Stimulated activated CD4-positive, alpha-beta T cell treated with anti-CD3 and anti-CD28 coated beads, Interleukin-15, amount 100 ng/mL, for 1 hour (primary cell): ENCODE data around the gene PCDHB6.
A peak's percentile ranks its signal among the peaks of the same experiment; 100 is the strongest.
"Not testable (repeated sequence)": the region's sequence is repeated elsewhere in the genome, so short reads cannot be mapped to it uniquely, and the experiment has no call there.

Experiments used
- DNase-seq, 2 donors: peaks; one replicate each; pipeline ENCODE4 v3.0.0-alpha.2; 2020; ENCODE audit warnings: low read depth in 1 of 2, low spot score in 1 of 2

The PCDHB6 gene

DNA sequence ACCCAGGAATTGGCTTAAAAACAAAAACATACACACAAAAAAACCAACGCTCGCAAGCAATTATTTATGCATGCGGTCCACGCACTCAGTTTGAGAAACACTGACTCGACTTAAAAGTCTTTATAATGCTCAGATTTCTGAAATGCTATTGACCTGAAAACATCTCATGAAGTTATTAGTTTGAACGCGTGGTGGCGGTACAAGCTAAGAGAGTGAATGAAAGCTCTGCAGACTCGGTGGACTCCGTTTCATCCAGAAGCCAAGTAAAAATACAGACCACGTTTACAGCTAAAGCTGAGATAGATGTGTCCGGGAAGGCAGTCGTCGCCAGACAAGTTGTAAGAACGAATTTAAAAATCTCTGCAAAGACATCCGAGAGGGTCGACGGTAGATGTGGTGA is at the start of gene PCDHB6:
Gene PCDHB6, plus strand, starts transcription at position 246 of the 400 bp plus-strand sequence. CDS start 201 bp downstream, outside the sequence.
- DNase-seq: no peak

DNA sequence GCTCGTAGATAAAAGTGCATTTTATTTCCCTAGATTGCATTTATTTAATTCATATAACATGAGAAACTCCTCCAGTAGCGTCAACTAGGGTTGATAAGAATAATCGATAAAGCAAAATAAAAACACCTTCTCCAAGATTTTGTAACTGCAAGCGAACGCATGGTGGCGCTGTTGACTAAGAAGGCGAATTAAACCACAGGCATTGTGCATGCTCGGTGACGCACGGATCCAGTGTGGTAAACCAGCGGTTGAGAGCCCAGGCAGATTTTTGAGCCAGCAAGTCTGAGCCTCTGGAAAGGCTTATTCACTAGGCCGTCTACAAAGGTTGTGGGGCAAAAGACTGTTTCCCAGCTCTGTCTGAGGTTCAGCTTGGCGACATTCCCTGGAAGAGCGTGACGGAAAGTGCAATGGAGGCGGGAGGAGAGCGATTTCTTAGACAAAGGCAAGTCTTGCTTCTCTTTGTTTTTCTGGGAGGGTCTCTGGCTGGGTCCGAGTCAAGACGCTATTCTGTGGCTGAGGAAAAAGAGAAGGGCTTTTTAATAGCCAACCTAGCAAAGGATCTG is 49.5 kb upstream of the PCDHB6 start, which contains the start of gene PCDHB3:
Gene PCDHB3, plus strand, starts transcription at position 231 of the 563 bp plus-strand sequence. Its CDS starts 177 bp downstream, at position 408.
- peak in 1 of 2 donors; percentile 1 for DNase-seq

DNA sequence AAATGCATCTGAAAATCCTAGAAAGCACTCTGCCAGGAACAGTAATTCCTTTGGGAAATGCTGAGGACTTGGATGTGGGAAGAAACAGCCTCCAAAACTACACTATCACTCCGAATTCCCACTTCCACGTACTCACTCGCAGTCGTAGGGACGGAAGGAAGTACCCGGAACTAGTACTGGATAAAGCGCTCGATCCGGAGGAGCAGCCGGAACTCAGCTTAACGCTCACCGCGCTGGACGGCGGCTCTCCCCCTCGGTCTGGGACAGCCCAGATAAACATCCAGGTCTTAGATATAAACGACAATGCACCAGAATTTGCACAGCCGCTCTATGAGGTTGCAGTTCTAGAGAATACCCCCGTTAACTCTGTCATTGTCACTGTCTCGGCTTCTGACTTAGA is 48.8 kb upstream of the PCDHB6 start:
- DNase-seq: no peak

DNA sequence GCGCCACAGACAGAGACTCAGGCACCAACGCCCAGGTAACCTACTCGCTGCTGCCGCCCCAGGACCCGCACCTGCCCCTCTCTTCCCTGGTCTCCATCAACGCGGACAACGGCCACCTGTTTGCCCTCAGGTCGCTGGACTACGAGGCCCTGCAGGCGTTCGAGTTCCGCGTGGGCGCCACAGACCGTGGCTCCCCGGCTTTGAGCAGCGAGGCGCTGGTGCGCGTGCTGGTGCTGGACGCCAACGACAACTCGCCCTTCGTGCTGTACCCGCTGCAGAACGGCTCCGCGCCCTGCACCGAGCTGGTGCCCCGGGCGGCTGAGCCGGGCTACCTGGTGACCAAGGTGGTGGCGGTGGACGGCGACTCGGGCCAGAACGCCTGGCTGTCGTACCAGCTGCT is 47.8 kb upstream of the PCDHB6 start:
- not testable (repeated sequence) for DNase-seq

DNA sequence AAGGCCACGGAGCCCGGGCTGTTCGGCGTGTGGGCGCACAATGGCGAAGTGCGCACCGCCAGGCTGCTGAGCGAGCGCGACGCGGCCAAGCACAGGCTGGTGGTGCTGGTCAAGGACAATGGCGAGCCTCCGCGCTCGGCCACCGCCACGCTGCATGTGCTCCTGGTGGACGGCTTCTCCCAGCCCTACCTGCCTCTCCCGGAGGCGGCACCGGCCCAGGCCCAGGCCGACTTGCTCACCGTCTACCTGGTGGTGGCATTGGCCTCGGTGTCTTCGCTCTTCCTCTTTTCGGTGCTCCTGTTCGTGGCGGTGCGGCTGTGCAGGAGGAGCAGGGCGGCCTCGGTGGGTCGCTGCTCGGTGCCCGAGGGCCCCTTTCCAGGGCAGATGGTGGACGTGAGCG is 47.4 kb upstream of the PCDHB6 start:
- DNase-seq: not testable (repeated sequence)

DNA sequence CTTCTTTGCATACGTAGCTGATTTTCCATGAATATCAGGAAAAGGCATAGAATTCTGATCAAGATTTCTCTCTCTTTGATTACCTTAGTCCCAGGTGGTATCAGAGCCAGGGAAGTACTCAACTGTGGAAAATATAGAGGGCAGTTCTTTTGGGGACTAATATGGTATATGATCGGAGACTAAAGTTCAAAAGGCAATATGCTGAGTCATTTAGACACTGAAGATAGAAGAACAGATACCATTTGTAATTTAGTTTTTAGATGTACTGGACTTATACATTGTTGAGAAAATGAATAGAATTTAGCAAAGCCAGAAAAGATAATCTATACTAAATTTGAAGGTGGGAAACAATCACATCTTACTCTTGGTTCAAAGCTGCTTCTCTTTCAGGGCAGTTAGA is 44.5 kb upstream of the PCDHB6 start:
- no peak for DNase-seq

DNA sequence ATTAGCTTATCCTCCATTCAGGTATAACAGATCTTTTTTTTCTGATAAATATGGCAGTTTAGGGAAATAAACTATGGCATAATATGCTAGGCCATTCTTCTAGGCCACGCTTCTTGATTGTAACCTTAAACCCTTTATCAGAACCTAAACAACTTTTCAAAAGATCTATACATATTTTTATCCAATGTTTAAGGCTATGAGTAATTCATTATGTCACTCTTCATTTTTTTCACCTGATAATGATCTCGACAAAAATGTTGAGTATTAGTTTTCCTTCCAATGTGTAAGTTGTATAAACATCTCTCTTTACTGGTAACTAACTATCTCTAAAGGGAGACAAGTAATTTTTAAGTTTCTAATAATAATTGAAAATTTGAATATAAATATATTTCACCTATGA is 30.6 kb upstream of the PCDHB6 start:
- no peak for DNase-seq

DNA sequence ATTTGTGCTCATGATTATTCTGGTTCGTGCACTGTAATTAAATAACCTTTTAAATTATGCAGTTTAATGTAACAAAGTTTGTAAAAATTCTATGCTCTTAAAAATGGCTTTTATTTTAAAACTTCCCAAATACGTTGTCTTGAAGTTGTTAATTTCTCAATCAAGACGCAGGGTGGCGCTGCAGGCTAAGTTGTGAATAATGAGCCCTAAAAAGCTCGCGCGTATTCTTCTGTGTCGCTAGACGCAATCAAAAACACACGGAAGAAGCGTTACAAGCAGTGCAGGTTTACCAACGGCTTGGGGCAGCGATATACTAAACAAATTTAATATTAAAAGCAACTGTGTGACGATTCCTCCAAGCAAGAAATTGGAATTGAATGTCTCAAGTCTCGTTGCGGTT is 28.3 kb upstream of the PCDHB6 start, which contains the start of gene PCDHB4:
Gene PCDHB4, plus strand, starts transcription at position 256 of the 400 bp plus-strand sequence. CDS start 181 bp downstream, outside the sequence.
- no peak for DNase-seq

DNA sequence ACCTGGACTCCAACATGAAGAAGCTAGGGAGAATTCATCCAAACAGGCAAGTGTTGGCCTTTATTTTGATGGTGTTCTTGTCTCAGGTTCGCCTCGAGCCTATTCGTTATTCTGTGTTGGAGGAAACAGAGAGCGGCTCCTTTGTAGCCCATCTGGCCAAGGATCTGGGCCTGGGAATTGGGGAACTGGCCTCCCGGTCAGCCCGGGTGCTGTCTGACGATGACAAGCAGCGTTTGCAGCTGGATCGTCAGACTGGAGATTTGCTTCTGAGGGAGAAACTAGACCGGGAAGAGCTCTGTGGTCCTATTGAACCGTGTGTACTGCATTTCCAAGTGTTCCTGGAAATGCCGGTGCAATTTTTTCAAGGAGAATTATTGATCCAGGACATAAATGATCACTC is 27.9 kb upstream of the PCDHB6 start:
- DNase-seq: no peak

DNA sequence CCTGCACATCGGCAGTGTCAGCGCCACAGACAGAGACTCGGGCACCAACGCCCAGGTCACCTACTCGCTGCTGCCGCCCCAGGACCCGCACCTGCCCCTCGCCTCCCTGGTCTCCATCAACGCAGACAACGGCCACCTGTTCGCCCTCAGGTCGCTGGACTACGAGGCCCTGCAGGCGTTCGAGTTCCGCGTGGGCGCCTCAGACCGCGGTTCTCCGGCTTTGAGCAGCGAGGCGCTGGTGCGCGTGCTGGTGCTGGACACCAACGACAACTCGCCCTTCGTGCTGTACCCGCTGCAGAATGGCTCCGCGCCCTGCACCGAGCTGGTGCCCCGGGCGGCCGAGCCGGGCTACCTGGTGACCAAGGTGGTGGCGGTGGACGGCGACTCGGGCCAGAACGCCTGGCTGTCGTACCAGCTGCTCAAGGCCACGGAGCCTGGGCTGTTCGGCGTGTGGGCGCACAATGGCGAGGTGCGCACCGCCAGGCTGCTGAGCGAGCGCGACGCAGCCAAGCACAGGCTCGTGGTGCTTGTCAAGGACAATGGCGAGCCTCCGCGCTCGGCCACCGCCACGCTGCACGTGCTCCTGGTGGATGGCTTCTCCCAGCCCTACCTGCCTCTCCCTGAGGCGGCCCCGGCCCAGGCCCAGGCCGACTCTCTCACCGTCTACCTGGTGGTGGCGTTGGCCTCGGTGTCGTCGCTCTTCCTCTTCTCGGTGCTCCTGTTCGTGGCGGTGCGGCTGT is 26.3 kb upstream of the PCDHB6 start:
- not testable (repeated sequence) for DNase-seq

DNA sequence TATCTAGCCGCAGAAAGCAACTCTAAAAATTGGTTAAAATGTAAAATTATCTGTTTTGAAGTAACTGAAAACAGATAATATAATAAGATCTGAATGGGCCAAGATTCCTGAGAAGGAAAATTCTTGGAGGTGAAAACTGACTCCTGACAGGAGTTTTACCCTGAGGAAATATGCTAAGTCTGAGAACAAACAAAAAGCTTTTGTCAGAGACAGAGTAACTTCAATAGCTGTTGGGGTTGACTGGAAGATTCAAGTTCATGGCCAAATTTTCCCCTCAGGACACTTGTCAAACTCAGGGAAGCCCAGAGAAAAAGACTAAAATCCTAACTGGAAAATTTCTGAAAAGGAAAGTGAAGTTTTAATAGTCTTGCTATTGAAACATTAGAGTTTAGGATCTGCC is 22.6 kb upstream of the PCDHB6 start:
- no peak for DNase-seq

DNA sequence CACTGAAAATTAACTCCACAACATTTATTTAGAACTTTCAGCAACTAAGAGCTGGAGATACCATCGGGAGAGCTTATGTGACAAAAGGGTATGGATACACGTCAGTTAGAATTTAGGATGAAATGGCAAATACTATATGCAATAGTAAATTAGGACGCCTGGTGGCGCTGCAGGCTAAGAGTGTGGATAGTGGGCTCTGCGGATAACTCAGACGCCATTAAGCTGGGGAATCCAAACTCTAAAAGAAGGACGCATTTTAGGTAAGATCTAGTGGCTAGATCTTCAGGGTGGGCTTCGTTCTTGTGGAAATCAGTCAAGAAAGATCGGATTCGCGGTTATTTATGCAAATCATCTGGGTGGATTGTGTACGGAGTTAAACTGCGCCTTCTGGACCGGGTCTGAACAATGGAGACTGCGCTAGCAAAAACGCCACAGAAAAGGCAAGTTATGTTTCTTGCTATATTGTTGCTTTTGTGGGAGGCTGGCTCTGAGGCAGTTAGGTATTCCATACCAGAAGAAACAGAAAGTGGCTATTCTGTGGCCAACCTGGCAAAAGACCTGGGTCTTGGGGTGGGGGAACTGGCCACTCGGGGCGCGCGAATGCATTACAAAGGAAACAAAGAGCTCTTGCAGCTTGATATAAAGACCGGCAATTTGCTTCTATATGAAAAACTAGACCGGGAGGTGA is 14.7 kb upstream of the PCDHB6 start, which contains the start of gene PCDHB5:
Gene PCDHB5, plus strand, starts transcription at position 177 of the 688 bp plus-strand sequence. Its CDS starts 229 bp downstream, at position 406.
- no peak for DNase-seq

DNA sequence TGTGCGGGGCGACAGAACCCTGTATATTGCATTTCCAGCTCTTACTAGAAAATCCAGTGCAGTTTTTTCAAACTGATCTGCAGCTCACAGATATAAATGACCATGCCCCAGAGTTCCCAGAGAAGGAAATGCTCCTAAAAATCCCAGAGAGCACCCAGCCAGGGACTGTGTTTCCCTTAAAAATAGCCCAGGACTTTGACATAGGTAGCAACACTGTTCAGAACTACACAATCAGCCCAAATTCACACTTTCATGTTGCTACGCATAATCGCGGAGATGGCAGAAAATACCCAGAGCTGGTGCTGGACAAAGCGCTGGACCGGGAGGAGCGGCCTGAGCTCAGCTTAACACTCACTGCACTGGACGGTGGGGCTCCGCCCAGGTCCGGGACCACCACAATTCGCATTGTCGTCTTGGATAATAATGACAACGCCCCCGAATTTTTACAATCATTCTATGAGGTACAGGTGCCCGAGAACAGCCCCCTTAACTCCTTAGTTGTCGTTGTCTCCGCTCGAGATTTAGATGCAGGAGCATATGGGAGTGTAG is 14.1 kb upstream of the PCDHB6 start:
- DNase-seq: no peak

DNA sequence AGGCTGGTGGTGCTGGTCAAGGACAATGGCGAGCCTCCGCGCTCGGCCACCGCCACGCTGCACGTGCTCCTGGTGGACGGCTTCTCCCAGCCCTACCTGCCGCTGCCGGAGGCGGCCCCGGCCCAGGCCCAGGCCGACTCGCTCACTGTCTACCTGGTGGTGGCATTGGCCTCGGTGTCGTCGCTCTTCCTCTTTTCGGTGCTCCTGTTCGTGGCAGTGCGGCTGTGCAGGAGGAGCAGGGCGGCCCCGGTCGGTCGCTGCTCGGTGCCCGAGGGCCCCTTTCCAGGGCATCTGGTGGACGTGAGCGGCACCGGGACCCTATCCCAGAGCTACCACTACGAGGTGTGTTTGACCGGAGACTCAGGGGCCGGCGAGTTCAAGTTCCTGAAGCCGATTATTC is 12.5 kb upstream of the PCDHB6 start:
- DNase-seq: not testable (repeated sequence)

DNA sequence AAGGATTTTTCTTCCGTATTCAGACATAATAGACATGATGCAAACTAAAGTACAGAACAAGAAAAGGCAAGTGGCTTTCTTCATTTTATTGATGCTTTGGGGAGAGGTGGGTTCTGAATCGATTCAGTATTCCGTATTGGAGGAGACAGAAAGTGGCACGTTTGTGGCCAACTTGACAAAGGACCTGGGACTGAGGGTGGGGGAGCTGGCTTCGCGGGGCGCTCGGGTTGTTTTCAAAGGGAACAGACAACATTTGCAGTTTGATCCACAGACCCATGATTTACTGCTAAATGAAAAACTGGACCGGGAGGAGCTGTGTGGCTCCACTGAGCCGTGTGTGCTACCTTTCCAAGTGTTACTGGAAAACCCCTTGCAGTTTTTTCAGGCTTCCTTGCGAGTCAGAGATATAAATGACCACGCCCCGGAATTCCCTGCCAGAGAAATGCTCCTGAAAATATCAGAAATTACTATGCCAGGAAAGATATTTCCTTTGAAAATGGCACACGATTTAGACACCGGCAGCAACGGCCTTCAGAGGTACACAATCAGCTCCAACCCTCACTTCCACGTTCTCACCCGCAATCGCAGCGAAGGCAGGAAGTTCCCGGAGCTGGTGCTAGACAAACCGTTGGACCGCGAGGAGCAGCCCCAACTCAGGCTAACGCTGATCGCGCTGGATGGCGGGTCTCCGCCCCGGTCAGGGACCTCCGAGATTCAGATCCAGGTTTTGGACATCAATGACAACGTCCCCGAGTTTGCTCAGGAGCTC is 551 bp downstream of the PCDHB6 start:
- no peak for DNase-seq

DNA sequence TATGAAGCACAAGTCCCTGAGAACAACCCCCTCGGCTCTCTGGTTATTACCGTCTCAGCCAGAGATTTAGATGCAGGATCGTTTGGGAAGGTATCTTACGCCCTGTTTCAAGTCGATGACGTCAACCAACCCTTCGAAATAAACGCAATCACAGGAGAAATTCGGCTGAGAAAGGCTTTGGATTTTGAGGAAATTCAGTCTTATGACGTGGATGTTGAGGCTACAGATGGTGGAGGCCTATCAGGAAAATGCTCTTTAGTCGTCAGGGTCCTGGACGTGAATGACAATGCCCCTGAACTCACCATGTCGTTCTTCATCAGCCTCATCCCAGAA is 1.1 kb downstream of the PCDHB6 start:
- DNase-seq: no peak

DNA sequence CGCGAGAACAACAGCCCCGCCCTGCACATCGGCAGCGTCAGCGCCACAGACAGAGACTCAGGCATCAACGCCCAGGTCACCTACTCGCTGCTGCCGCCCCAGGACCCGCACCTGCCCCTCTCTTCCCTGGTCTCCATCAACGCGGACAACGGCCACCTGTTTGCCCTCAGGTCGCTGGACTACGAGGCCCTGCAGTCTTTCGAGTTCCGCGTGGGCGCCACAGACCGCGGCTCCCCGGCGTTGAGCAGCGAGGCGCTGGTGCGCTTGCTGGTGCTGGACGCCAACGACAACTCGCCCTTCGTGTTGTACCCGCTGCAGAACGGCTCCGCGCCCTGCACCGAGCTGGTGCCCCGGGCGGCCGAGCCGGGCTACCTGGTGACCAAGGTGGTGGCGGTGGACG is 1.8 kb downstream of the PCDHB6 start:
- DNase-seq: not testable (repeated sequence)

DNA sequence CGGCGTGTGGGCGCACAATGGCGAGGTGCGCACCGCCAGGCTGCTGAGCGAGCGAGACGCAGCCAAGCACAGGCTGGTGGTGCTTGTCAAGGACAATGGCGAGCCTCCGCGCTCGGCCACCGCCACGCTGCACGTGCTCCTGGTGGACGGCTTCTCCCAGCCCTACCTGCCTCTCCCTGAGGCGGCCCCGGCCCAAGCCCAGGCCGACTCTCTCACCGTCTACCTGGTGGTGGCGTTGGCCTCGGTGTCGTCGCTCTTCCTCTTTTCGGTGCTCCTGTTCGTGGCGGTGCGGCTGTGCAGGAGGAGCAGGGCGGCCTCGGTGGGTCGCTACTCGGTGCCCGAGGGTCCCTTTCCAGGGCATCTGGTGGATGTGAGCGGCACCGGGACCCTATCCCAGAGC is 2.2 kb downstream of the PCDHB6 start:
- not testable (repeated sequence) for DNase-seq

DNA sequence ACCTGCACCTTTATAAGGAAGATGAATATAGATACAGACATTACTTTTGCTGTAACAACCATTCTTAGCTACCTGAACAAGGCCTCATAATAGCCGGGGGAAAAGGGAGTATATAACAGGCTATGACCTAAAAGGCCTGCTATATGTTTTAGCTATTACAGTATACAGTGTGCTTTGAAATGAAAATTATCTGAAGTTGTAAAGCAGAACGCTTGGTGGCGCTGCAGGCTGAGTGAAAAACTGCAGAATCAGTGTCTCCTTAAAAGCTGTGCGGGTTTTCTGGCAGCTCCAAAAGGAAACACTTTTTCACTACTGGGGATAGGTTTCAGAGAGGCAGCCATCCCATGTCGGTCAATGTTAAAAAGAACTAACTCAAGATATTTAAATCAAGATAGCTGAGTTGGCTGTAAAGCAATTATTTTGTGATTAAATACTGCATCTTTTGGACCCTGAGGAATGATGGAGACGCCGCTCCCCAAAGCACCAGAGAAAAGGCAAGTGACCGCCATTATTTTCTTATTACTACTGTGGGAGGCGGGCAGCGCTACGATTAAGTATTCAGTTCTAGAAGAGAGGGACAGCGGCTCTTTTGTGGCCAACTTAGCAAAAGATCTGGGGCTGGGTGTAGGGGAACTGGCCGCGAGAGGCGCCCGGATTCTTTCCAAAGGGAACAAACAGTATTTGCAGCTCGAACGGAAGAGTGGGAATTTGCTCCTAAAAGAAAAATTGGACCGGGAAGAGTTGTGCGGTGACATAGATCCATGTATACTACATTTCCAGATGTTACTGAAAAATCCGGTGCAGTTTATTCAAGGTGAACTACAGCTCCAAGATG is 5.9 kb downstream of the PCDHB6 start:
- no peak for DNase-seq

DNA sequence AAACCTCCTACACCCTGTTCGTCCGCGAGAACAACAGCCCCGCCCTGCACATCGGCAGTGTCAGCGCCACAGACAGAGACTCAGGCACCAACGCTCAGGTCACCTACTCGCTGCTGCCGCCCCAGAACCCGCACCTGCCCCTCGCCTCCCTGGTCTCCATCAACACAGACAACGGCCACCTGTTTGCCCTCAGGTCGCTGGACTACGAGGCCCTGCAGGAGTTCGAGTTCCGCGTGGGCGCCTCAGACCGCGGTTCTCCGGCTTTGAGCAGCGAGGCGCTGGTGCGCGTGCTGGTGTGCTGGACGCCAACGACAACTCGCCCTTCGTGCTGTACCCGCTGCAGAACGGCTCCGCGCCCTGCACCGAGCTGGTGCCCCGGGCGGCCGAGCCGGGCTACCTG is 7.5 kb downstream of the PCDHB6 start:
- not testable (repeated sequence) for DNase-seq
